ENCODE measurements around the gene LGR4. TPM values are rescaled to one million over a fixed set of nuclear protein-coding genes. Genes with fewer than 3 reads are reported as not detected.
"Not testable (repeated sequence)": the region's sequence is repeated elsewhere in the genome, so short reads cannot be mapped to it uniquely, and the experiment has no call there.

LGR4 gene
- total RNA-seq, 1 donor from 2014 or later: 13.0 TPM

- intact Hi-C loops (cut with micrococcal nuclease): no loop called here
- no peak for DNase-seq
- H3K4me1 ChIP-seq: no peaks in the 10 kb centered on the region
- H3K36me3 ChIP-seq: no peaks in the 10 kb centered on the region
- H3K27me3 ChIP-seq (ENCODE audit: low read depth): no peaks in the 10 kb centered on the region
- peaks cover 13% of the 10 kb centered on the region for H3K9me3 ChIP-seq (replicated peaks)
- TF ChIP-seq CTCF (IDR thresholded peaks at IDR 0.05; ENCODE audit: borderline replicate concordance): no peak
- no peak overlapping the region for H3K27ac ChIP-seq (replicated peaks)
- H3K4me3 ChIP-seq: no peak overlapping the region
These were observed 141.8 kb downstream of the LGR4 start for GRCh38 chr11:27330633-27331270.

- Histone ChIP-seq H3K27me3 (ENCODE audit: low read depth) (no peaks in the 10 kb centered on the region), H3K27ac (replicated peaks) (no peak overlapping the region), H3K4me3 (no peak overlapping the region), H3K9me3 (replicated peaks) (peaks cover 13% of the 10 kb centered on the region), H3K36me3 (no peaks in the 10 kb centered on the region), H3K4me1 (no peaks in the 10 kb centered on the region)
- no peak for DNase-seq
- no peak for TF ChIP-seq CTCF (IDR thresholded peaks at IDR 0.05; ENCODE audit: borderline replicate concordance)
- intact Hi-C loops (cut with micrococcal nuclease): no loop called here
These were observed 142.5 kb downstream of the LGR4 start for GRCh38 chr11:27329867-27330632.

DNA sequence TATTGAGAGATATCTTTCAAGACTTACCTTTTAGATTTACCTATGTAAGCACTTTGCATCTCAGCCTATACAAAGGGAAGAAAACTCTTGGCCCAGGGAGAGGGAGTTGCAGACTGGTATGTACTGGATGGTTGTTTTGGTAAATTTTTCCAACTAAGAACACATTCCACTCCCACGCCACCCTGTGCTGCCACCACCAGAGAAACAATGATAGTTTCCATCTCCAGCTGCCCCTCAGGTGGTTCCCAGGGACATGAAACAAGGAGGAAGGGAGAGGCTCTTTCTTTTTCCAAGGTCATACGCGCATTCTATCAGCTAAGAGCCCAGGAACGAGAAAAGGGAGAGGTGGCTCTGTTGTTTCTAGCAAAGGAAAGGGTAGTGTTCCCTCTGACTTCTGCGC lies 144.0 kb downstream of the LGR4 start:
- TF ChIP-seq CTCF (IDR thresholded peaks at IDR 0.05; ENCODE audit: borderline replicate concordance): no peak
- DNase-seq: no peak
- H3K27me3 ChIP-seq (ENCODE audit: low read depth): no peaks in the 10 kb centered on the region
- intact Hi-C loops (cut with micrococcal nuclease): no loop called here
- no peak overlapping the region for H3K27ac ChIP-seq (replicated peaks)
- H3K4me3 ChIP-seq: no peak overlapping the region
- H3K4me1 ChIP-seq: no peaks in the 10 kb centered on the region
- no peaks in the 10 kb centered on the region for H3K36me3 ChIP-seq
- peaks cover 13% of the 10 kb centered on the region for H3K9me3 ChIP-seq (replicated peaks)

DNA sequence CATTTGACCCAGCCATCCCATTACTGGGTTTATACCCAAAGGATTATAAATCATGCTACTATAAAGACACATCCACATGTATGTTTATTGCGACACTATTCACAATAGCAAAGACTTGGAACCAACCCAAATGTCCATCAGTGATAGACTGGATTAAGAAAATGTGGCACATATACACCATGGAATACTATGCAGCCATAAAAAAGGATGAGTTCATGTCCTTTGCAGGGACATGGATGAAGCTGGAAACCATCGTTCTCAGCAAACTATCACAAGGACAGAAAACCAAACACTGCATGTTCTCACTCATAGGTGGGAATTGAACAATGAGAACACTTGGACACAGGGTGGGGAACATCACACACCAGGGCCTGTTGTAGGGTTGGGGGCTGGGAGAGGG lies 145.5 kb downstream of the LGR4 start:
- H3K27me3 ChIP-seq (ENCODE audit: low read depth); H3K27ac ChIP-seq (replicated peaks); H3K36me3 ChIP-seq; H3K4me3 ChIP-seq; intact Hi-C loops (cut with micrococcal nuclease); DNase-seq; H3K4me1 ChIP-seq: not testable (repeated sequence)
- peaks cover 13% of the 10 kb centered on the region for H3K9me3 ChIP-seq (replicated peaks)

DNA sequence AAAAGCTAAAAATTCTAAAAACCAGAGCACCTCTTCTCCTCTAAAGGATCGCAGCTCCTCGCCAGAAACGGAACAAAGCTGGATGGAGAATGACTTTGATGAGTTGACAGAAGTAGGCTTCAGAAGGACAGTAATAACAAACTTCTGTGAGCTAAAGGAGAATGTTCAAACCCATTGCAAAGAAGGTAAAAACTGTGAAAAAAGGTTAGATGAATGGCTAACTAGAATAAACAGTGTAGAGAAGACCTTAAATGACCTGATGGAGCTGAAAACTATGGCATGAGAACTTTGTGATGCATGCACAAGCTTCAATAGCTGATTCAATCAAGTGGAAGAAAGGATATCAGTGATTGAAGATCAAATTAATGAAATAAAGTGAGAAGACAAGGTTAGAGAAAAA lies 150.4 kb downstream of the LGR4 start:
- H3K27ac ChIP-seq (replicated peaks); intact Hi-C loops (cut with micrococcal nuclease); H3K27me3 ChIP-seq (ENCODE audit: low read depth); H3K4me1 ChIP-seq; DNase-seq; H3K4me3 ChIP-seq; H3K36me3 ChIP-seq: not testable (repeated sequence)
- peaks cover 13% of the 10 kb centered on the region for H3K9me3 ChIP-seq (replicated peaks)

DNA sequence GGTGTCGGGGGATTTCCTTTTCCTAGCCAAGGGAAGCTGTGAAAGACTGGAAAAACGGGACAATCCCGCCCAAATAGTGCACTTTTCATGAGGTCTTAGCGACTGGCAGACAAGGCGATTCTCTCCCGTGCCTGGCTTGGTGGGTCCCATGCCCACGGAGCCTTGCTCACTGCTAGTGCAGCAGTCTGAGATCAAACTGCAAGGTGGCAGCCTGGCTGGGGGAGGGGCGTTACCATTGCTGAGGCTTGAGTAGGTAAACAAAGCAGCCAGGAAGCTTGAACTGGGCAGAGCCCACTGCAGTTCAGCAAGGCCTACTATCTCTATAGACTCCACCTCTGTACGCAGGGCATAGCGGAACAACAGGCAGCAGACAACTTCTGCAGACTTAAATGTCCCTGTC lies 151.2 kb downstream of the LGR4 start:
- intact Hi-C loops (cut with micrococcal nuclease); DNase-seq; H3K9me3 ChIP-seq (replicated peaks); H3K27ac ChIP-seq (replicated peaks); H3K36me3 ChIP-seq; H3K27me3 ChIP-seq (ENCODE audit: low read depth); H3K4me1 ChIP-seq; H3K4me3 ChIP-seq: not testable (repeated sequence)

DNA sequence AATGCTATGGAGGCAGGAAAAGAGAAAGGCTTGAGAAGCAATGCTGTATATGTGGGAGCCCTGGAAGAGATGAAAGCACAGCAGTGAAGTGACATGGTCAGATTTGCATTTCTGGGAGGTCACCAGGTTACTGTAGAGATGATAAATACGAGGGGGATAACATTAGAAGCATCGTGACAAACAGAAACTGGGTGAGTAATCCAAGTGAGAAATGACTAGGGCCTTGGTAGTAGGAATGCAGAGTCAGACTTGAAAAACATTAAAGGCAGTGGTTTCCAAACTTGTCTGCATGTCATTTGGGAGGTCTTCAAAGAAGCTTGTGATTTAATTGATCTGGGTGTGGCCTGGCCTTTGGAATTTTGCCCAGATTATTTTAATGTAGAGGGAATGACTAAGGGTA lies 153.5 kb downstream of the LGR4 start:
- no peak for TF ChIP-seq CTCF (IDR thresholded peaks at IDR 0.05; ENCODE audit: borderline replicate concordance)
- Histone ChIP-seq H3K27ac (replicated peaks) (no peak overlapping the region), H3K4me1 (no peaks in the 10 kb centered on the region), H3K9me3 (replicated peaks) (no peaks in the 10 kb centered on the region), H3K27me3 (ENCODE audit: low read depth) (no peaks in the 10 kb centered on the region), H3K36me3 (no peaks in the 10 kb centered on the region), H3K4me3 (no peak overlapping the region)
- intact Hi-C loops (cut with micrococcal nuclease): no loop called here
- DNase-seq: no peak
